K562 (cell line): ENCODE data around the gene CDIPT. TPM values are rescaled to one million over a fixed set of nuclear protein-coding genes. Genes with fewer than 3 reads are reported as not detected.

ENCODE experiments used
- BRF1 ChIP-seq: IDR thresholded peaks from 3 replicates; pipeline ENCODE4 v1.6.1; 2011; ENCODE audit warnings: borderline replicate concordance, mild to moderate bottlenecking; ENCODE audit not compliant: insufficient read length; ENCODE audit errors: extremely low read depth
- CBFA2T3 ChIP-seq: fragments of 450-650 bp; IDR thresholded peaks from 2 replicates; pipeline ENCODE4 v1.6.1; 2017
- E2F1 ChIP-seq: sonication (generic); formaldehyde crosslinking; IDR thresholded peaks from 2 replicates; pipeline ENCODE4 v1.8.1; 2023; ENCODE audit warnings: mild to moderate bottlenecking, missing genetic modification reagents, moderate library complexity
- HDGF ChIP-seq: fragments of 450-650 bp; IDR thresholded peaks from 2 replicates; pipeline ENCODE4 v1.6.1; 2016
- HLTF ChIP-seq: fragments of 450-650 bp; IDR thresholded peaks from 2 replicates; pipeline ENCODE4 v1.6.1; 2016
- RBBP5 ChIP-seq: fragments of 200-600 bp; sonication (generic); IDR thresholded peaks from 2 replicates; pipeline ENCODE4 v1.6.1; 2012; ENCODE audit warnings: borderline replicate concordance, mild to moderate bottlenecking, low read length, control low read depth, inconsistent platforms; ENCODE audit not compliant: insufficient read depth, poor library complexity, severe bottlenecking
- RBM14 ChIP-seq: fragments of 200-400 bp; formaldehyde crosslinking; IDR thresholded peaks from 2 replicates; pipeline ENCODE4 v1.6.1; 2018; ENCODE audit warnings: low read depth, mild to moderate bottlenecking, low read length, moderate library complexity, borderline replicate concordance; ENCODE audit not compliant: insufficient read depth
- RFX5 ChIP-seq: IDR thresholded peaks from 2 replicates; pipeline ENCODE4 v1.6.1; 2011; ENCODE audit warnings: low read depth, mild to moderate bottlenecking, improper control_type of control experiment, low read length
- SMC3 ChIP-seq: conservative IDR thresholded peaks from 2 replicates; pipeline ENCODE4 v1.6.1; 2011; ENCODE audit warnings: low read depth, low read length, improper control_type of control experiment; ENCODE audit not compliant: insufficient read depth
- ZBTB12 ChIP-seq: fragments of 250-450 bp; sonication (Bioruptor Pico); IDR thresholded peaks from 2 replicates; pipeline ENCODE4 v1.4.0; 2020
- ZBTB7A ChIP-seq: IDR thresholded peaks from 2 replicates; pipeline ENCODE4 v1.6.1; 2011; ENCODE audit warnings: low read depth, mild to moderate bottlenecking, low read length, moderate library complexity, borderline replicate concordance; ENCODE audit not compliant: control insufficient read depth
- ZNF3 ChIP-seq: fragments of 250-450 bp; sonication (Bioruptor Pico); IDR thresholded peaks from 2 replicates; pipeline ENCODE4 v1.5.0; 2021; ENCODE audit warnings: mild to moderate bottlenecking, moderate library complexity
- ZNF384 ChIP-seq: IDR thresholded peaks from 2 replicates; pipeline ENCODE4 v1.6.1; 2012; ENCODE audit warnings: low read depth, low read length, improper control_type of control experiment
- ZNF408 ChIP-seq: fragments of 250-450 bp; sonication (Bioruptor Pico); IDR thresholded peaks from 2 replicates; pipeline ENCODE4 v1.4.0; 2020; ENCODE audit warnings: low read depth, mild to moderate bottlenecking, moderate library complexity
- ZNF57 ChIP-seq: fragments of 450-650 bp; formaldehyde crosslinking; IDR thresholded peaks from 2 replicates; pipeline ENCODE4 v1.4.0; 2020; ENCODE audit warnings: mild to moderate bottlenecking, moderate library complexity
- ZNF695 ChIP-seq: fragments of 450-650 bp; formaldehyde crosslinking; IDR thresholded peaks from 2 replicates; pipeline ENCODE4 v1.4.0; 2020; ENCODE audit warnings: mild to moderate bottlenecking, moderate library complexity
- polyA plus RNA-seq, 8 experiments: library from polyadenylated mRNA; depleted of rRNA in 4 of 8; stranded (reverse) in 5 of 8; unstranded in 3 of 8; fragments of >200 nt; fragmentation: Nextera tagmentation in 2 of 8; fragmentation: Illumina TruSeq in 1 of 8; extraction: Ambion mirVana in 2 of 8; extraction: Trizol in 1 of 8; gene quantifications; 2 replicates each; pipeline versions ENCODE4 v1.2.1 to v1.2.3, GENCODE V29; 2011 to 2014; ENCODE audit warnings: inconsistent platforms in 1 of 8, missing spikeins in 1 of 8
- total RNA-seq, 7 experiments: library from RNA; depleted of rRNA in 6 of 7; stranded (reverse); fragments of >200 nt in 6 of 7; fragmentation: Illumina TruSeq in 2 of 7; extraction: Trizol in 2 of 7; gene quantifications; 2 replicates each; pipeline versions ENCODE4 v1.2.1 to v1.2.3, GENCODE V29; 2011 to 2021; ENCODE audit warnings: low replicate concordance in 1 of 7
- TF ChIP-seq, protein P1 (sequence below): sonication (generic); formaldehyde crosslinking; IDR thresholded peaks from 2 replicates; pipeline ENCODE4 v1.8.0; 2022; ENCODE audit warnings: missing genetic modification reagents, mild to moderate bottlenecking, moderate library complexity, borderline replicate concordance
- TF ChIP-seq, protein P2 (sequence below): IDR thresholded peaks from 2 replicates; pipeline ENCODE4 v1.6.1; 2012; ENCODE audit warnings: low read depth, low read length, improper control_type of control experiment, borderline replicate concordance
- TF ChIP-seq, protein P3 (sequence below): IDR thresholded peaks from 2 replicates; pipeline ENCODE4 v1.6.1; 2011; ENCODE audit not compliant: insufficient read length; ENCODE audit errors: extremely low read depth
- TF ChIP-seq, protein P4 (sequence below): fragments of 250-450 bp; sonication (Bioruptor Pico); IDR thresholded peaks from 2 replicates; pipeline ENCODE4 v1.5.0; 2021

CDIPT gene
- total and polyA plus RNA-seq, 9 of the 15 experiments (the other 6 are each of a cell fraction or from before 2014, with no cell fraction given) = 1.3 to 37.0 (median 23.0) TPM

GRCh38 chr16:29848420-29849297 is 14.4 kb downstream of the CDIPT start (continued):
- TF ChIP-seq E2F1 (CRISPR knock-in tag) = no peak
- TF ChIP-seq, protein P1, sequence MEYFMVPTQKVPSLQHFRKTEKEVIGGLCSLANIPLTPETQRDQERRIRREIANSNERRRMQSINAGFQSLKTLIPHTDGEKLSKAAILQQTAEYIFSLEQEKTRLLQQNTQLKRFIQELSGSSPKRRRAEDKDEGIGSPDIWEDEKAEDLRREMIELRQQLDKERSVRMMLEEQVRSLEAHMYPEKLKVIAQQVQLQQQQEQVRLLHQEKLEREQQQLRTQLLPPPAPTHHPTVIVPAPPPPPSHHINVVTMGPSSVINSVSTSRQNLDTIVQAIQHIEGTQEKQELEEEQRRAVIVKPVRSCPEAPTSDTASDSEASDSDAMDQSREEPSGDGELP (CRISPR knock-in tag) = peak; percentile 97
- TF ChIP-seq, protein P2, sequence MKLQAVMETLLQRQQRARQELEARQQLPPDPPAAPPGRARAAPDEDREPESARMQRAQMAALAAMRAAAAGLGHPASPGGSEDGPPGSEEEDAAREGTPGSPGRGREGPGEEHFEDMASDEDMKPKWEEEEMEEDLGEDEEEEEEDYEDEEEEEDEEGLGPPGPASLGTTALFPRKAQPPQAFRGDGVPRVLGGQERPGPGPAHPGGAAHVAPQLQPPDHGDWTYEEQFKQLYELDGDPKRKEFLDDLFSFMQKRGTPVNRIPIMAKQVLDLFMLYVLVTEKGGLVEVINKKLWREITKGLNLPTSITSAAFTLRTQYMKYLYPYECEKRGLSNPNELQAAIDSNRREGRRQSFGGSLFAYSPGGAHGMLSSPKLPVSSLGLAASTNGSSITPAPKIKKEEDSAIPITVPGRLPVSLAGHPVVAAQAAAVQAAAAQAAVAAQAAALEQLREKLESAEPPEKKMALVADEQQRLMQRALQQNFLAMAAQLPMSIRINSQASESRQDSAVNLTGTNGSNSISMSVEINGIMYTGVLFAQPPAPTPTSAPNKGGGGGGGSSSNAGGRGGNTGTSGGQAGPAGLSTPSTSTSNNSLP = no peak
- no peak for TF ChIP-seq RBM14
- TF ChIP-seq HLTF = no peak
- TF ChIP-seq, protein P3, sequence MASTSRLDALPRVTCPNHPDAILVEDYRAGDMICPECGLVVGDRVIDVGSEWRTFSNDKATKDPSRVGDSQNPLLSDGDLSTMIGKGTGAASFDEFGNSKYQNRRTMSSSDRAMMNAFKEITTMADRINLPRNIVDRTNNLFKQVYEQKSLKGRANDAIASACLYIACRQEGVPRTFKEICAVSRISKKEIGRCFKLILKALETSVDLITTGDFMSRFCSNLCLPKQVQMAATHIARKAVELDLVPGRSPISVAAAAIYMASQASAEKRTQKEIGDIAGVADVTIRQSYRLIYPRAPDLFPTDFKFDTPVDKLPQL = no peak
- TF ChIP-seq ZNF57 (CRISPR knock-in tag) = no peak
- TF ChIP-seq ZNF3 (CRISPR knock-in tag) = no peak
- no peak for TF ChIP-seq HDGF
- no peak for TF ChIP-seq RBBP5
- TF ChIP-seq, protein P4, sequence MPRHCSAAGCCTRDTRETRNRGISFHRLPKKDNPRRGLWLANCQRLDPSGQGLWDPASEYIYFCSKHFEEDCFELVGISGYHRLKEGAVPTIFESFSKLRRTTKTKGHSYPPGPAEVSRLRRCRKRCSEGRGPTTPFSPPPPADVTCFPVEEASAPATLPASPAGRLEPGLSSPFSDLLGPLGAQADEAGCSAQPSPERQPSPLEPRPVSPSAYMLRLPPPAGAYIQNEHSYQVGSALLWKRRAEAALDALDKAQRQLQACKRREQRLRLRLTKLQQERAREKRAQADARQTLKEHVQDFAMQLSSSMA = no peak
- no peak for TF ChIP-seq CBFA2T3
- no peak for TF ChIP-seq ZNF695 (CRISPR knock-in tag)
- TF ChIP-seq SMC3 = peak; percentile 80
- TF ChIP-seq ZNF408 (CRISPR knock-in tag) = no peak
- no peak for TF ChIP-seq BRF1
- TF ChIP-seq ZNF384 = peak; percentile 40; the same call in 1 of the 2 replicates
- no peak for TF ChIP-seq RFX5
- TF ChIP-seq ZBTB12 = no peak
- TF ChIP-seq ZBTB7A = 0 out of 2 replicates have a peak, but pooled peaks have one; percentile 10
